ENCODE measurements around the gene ZDHHC19. TPM values are rescaled to one million over a fixed set of nuclear protein-coding genes. Genes with fewer than 3 reads are reported as not detected.
"Not testable (repeated sequence)": the region's sequence is repeated elsewhere in the genome, so short reads cannot be mapped to it uniquely, and the experiment has no call there.

The ZDHHC19 gene
- total RNA-seq, 2 donors from 2014 or later = not detected

GRCh38 chr3:196246612-196247308 is 35.6 kb upstream of the ZDHHC19 start:
- Histone ChIP-seq H3K4me3 (no peak overlapping the region), H3K36me3 (no peaks in the 10 kb centered on the region), H3K9me3 (no peaks in the 10 kb centered on the region), H3K4me1 (no peaks in the 10 kb centered on the region), H3K9ac (ENCODE audit: low read depth in 2 of 2, low read length in 2 of 2) (no peak overlapping the region), H3K27me3 (no peaks in the 10 kb centered on the region), H3K27ac (no peak overlapping the region)
- intact Hi-C loops (cut with DNase I) = no loop called here
- no peak for DNase-seq
- no peak for TF ChIP-seq CTCF (IDR thresholded peaks at IDR 0.05)

GRCh38 chr3:196244166-196244565 is 33.0 kb upstream of the ZDHHC19 start:
- H3K27ac ChIP-seq; H3K9me3 ChIP-seq; DNase-seq; H3K9ac ChIP-seq (ENCODE audit: low read depth in 2 of 2, low read length in 2 of 2); H3K36me3 ChIP-seq; H3K4me3 ChIP-seq; H3K4me1 ChIP-seq; H3K27me3 ChIP-seq; intact Hi-C loops (cut with DNase I): not testable (repeated sequence)

- DNase-seq = no peak
- H3K4me3 ChIP-seq = no peak overlapping the region
- no peaks in the 10 kb centered on the region for H3K4me1 ChIP-seq
- peaks cover 4% of the 10 kb centered on the region for H3K36me3 ChIP-seq
- H3K27ac ChIP-seq = no peak overlapping the region
- intact Hi-C loops (cut with DNase I) = no loop called here
- H3K27me3 ChIP-seq = no peaks in the 10 kb centered on the region
- H3K9me3 ChIP-seq = no peaks in the 10 kb centered on the region
- no peak overlapping the region for H3K9ac ChIP-seq (ENCODE audit: low read depth in 2 of 2, low read length in 2 of 2)
- no peak for TF ChIP-seq CTCF (IDR thresholded peaks at IDR 0.05)
Measured at GRCh38 chr3:196241704-196242103, 30.5 kb upstream of the ZDHHC19 start.

- Histone ChIP-seq H3K27me3 (no peaks in the 10 kb centered on the region), H3K9me3 (no peaks in the 10 kb centered on the region), H3K27ac (no peak overlapping the region), H3K4me3 (no peak overlapping the region), H3K9ac (ENCODE audit: low read depth in 2 of 2, low read length in 2 of 2) (no peak overlapping the region), H3K4me1 (no peaks in the 10 kb centered on the region), H3K36me3 (peaks cover 4% of the 10 kb centered on the region)
- no peak for DNase-seq
- intact Hi-C loops (cut with DNase I) = no loop called here
- TF ChIP-seq CTCF (IDR thresholded peaks at IDR 0.05) = no peak
Measured at GRCh38 chr3:196240424-196240823, 29.2 kb upstream of the ZDHHC19 start.

- TF ChIP-seq CTCF (IDR thresholded peaks at IDR 0.05) = no peak
- H3K4me1 ChIP-seq = no peaks in the 10 kb centered on the region
Measured at GRCh38 chr3:196238612-196239560, 27.7 kb upstream of the ZDHHC19 start.

More at GRCh38 chr3:196238612-196239560, 27.7 kb upstream of the ZDHHC19 start:
- no peaks in the 10 kb centered on the region for H3K27me3 ChIP-seq
- DNase-seq = no peak
- no peak overlapping the region for H3K27ac ChIP-seq
- H3K9ac ChIP-seq (ENCODE audit: low read depth in 2 of 2, low read length in 2 of 2) = no peak overlapping the region
- intact Hi-C loops (cut with DNase I) = no loop called here
- no peaks in the 10 kb centered on the region for H3K9me3 ChIP-seq
- no peak overlapping the region for H3K4me3 ChIP-seq
- H3K36me3 ChIP-seq = peaks cover 4% of the 10 kb centered on the region
